ENCODE results near the gene CEP57.
"Not testable (repeated sequence)": the region's sequence is repeated elsewhere in the genome, so short reads cannot be mapped to it uniquely, and the experiment has no call there.

Gene CEP57

GRCh38 chr11:95799546-95799945 lies 9.2 kb downstream of the CEP57 start:
- no peak for FAIRE-seq

DNA sequence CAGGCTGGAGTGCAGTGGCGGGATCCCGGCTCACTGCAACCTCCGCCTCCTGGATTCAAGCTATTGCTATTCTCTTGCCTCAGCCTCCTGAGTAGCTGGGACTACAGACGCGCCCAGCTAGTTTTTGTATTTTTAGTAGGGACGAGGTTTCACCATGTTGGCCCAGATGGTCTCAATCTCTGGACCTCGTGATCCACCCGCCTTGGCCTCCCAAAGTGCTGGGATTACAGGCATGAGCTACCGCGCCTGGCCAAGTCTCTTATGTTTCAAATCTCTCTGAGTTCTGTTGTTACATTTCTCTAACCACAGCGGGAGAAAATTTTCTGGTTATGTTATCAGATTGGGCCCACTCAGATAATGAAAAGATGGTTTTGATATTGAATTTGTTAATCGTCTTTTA lies 10.1 kb downstream of the CEP57 start:
- no peak for FAIRE-seq

DNA sequence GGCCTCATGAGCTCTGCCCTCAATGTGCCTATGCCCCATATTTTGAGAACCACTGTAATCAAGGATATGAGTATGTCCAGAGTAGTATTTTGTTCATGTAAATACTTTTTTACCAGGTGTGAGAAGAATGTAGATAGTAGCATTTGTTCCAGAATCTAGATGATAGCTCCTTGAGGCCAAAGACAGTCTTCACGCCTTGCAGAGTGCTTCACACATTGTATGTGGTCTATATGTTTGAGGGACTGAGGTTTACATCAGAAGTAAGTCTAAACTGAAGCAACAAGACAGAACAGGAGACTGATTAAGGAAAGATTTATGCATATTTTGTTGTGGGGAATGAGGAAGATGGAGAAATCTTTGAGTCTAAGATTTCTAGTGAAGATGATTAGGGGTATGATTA lies 12.5 kb downstream of the CEP57 start:
- no peak for FAIRE-seq

- FAIRE-seq: peak; percentile 43
Observed at GRCh38 chr11:95803973-95804372, 13.7 kb downstream of the CEP57 start.

DNA sequence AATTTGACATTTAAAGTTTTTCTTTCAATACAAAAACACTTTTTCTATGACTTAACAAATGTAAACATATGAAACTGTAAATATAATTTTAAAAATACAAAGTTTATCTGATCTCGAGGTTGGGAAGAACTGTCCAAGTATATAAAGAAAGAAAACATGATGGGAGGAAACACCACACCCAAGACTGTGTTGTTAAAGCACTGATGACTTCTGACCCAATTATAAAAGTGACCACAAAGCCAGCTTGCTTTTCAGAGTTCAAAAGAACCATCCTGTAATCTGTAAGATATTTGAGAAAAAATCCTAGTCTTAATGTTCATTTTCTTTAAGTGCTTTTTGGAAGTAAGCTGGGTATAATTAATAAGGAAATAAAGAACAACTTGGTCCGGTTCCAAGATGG lies 15.6 kb downstream of the CEP57 start:
- FAIRE-seq: no peak

DNA sequence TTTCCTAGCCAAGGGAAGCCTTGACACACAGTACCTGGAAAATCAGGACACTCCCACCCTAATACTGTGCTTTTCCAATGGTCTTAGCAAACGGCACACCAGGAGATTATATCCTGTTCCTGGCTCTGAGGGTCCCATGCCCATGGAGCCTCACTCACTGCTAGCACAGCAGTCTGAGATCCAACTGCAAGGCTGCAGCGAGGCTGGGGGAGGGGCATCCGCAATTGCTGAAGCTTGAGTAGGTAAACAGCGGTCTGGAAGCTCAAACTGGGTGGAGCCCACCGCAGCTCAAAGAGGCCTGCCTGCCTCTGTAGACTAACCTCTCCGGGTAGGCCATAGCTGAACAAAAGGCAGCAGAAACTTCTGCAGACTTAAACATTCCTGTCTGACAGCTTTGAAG lies 16.2 kb downstream of the CEP57 start:
- not testable (repeated sequence) for FAIRE-seq

DNA sequence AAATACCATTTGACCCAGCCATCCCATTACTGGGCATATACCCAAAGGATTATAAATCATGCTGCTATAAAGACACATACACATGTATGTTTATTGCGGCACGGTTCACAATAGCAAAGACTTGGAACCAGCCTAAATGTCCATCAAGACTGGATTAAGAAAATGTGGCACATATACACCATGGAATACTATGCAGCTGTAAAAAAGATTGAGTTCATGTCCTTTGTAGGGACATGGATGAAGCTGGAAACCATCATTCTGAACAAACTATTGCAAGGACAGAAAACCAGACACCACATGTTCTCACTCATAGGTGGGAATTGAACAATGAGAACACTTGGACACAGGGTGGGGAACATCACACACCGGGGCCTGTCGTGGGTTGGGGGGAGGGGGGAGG lies 20.8 kb downstream of the CEP57 start:
- not testable (repeated sequence) for FAIRE-seq

GRCh38 chr11:95816037-95816436 lies 25.7 kb downstream of the CEP57 start:
- FAIRE-seq: no peak

GRCh38 chr11:95821640-95822039 lies 31.3 kb downstream of the CEP57 start:
- peak; percentile 30 for FAIRE-seq

DNA sequence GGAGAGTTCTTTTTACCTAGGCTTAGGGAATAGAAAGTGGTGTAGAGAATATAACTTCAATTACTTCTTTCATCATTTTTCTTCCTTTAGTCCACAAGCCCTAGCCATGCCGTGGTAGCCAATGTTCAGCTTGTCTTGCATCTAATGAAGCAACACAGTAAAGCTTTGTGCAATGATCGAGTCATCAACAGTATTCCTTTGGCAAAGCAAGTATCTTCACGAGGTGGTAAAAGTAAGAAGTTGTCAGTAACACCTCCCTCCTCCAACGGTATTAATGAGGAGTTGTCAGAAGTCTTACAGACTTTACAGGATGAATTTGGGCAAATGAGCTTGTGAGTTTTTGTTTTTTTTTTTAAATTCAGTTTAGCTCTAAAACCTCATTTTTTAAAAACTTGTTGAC lies 37.4 kb downstream of the CEP57 start:
- no peak for FAIRE-seq

DNA sequence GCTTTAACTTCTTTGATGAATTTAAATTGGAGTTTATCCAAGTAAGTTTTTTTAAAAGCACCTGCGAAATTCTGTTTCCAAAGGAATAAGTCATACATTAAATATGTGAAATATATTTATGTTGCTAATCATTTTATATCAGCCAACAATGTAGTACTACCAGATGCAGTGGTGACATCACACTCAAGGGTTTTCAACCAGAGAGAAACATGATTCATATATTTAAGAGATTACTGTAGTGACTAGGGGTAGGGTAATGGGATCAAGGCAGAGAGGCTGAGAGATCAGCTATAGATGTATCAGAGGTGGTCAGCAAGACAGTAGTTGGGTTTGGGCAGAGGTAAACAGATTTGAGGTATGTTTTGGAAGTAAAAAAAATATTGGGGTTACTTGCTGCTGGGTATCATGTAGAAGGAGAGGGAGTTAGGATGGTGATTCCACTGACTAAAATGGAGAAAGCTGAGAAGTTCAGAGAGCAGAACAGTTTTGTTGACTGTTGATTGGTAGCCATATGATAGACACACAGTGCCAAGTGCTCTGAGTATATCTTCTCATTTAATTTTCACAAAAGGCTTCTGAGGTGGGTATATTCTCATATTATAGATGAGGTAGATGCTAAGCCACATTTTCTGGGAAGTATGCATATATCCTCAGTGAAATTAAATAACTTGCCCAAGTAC lies 39.4 kb downstream of the CEP57 start:
- no peak for FAIRE-seq

- peak; percentile 99 for FAIRE-seq
Observed at GRCh38 chr11:95831198-95831883, 41.0 kb downstream of the CEP57 start.

GRCh38 chr11:95832763-95833162 lies 42.5 kb downstream of the CEP57 start:
- FAIRE-seq: no peak

- no peak for FAIRE-seq
Observed at GRCh38 chr11:95833378-95833777, 43.1 kb downstream of the CEP57 start.

GRCh38 chr11:95835351-95835750 lies 45.1 kb downstream of the CEP57 start:
- FAIRE-seq: no peak

GRCh38 chr11:95835768-95836488 lies 45.6 kb downstream of the CEP57 start:
- peak; percentile 95 for FAIRE-seq

DNA sequence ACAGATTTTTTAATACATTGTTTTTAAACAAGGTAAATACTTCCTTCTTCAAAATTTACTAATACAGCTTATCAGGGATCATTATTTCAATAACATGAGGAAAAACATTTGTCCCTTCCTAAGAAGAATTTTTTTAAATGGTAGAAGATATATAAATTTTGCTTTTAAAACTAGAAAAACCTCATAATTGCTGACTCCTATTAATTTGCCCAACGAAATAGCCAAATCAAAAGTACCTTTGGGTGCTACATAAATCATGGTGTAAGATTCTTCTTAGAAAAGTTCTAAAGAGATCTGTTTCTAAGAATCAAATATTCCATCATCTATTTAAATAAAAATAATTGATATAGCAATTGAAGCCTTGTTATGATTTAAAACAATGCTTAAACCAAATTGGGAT lies 54.9 kb downstream of the CEP57 start:
- no peak for FAIRE-seq

DNA sequence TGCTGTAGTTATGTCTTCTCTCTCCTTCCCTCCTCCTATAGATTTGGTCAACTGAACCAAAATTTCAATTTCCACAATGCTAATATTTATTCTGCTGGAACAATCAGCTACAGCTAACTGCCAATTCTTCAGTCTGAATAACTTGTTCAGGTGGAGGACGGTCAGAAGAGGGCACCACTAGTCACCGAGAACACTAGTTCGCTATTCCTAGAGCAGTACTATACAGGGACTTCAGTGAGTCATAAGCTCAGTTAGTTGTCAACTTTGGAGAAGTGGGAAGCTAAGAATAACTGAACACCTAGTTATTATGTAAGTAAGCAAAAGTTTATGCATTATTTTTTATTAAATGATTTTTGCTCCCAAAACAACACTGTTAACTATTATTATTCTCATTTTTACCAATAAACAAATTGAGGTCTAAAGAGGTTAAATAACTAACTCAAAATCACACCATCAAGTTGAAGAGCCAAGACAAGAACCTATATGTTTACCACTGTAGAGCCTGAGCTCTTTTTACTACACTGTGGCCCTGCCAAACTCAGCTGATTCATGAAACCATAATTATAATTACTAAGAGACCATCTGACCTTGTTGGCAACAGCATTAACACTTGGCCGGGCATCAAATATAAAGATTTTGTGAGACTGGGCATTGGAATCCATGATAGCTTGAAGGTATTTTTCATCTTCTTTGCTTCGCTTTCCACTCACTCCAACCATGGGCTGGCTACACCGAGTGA lies 59.0 kb downstream of the CEP57 start:
- peak; percentile 96 for FAIRE-seq

- FAIRE-seq: no peak
Observed at GRCh38 chr11:95850137-95850536, 59.8 kb downstream of the CEP57 start.

- FAIRE-seq: no peak
Observed at GRCh38 chr11:95853138-95853537, 62.8 kb downstream of the CEP57 start.

DNA sequence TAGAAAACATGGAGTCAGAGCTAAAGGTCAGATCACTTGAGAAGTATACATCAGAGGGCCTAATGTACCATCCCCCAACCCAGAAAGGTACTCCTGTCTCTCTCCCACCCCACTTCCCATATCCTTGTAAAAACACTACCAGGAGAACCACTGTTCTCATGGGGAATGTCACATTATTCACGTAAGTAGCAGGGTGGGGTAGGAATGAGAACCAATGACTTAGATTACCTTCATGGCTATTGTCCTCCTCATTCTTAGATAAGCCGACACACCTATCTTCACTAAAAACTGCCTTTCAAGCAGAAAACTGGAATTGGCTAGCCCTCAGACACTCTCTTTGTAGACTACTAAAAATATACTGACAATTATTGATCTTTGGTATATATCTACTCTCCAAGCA lies 63.6 kb downstream of the CEP57 start:
- no peak for FAIRE-seq

GRCh38 chr11:95854362-95854761 lies 64.1 kb downstream of the CEP57 start:
- not testable (repeated sequence) for FAIRE-seq

GRCh38 chr11:95860024-95860423 lies 69.7 kb downstream of the CEP57 start:
- not testable (repeated sequence) for FAIRE-seq
